ENCODE measurements around the gene FBLL1. TPM values are rescaled to one million over a fixed set of nuclear protein-coding genes. Genes with fewer than 3 reads are reported as not detected.

The FBLL1 gene
- total RNA-seq = under 1 TPM in 1 of 4 donors, not detected in 3; 0.96 TPM

- peaks cover 0 to 5% (median 2%) of the 10 kb centered on the region in 4 donors for H3K4me1 ChIP-seq
- 26 to 82% methylated on average over 8 to 27 of the region's 38 CpGs for WGBS, 2 donors (ENCODE audit: low coverage in 1 of 2)
- in situ Hi-C loops (cut with MboI; ENCODE audit: low pct_ligation_motif_present in 1 of 4, low pct_unique_long_range_greater_than_20kb in 1 of 4, low sequenced_read_pairs in 3 of 4) = no loop called here
- H3K27me3 ChIP-seq = peaks cover 55% of the 10 kb centered on the region
- H3K4me3 ChIP-seq = peak within 1 kb of the TSS in 2 of 4 donors; percentile 32 to 57
- intact Hi-C loops (cut with DNase I; ENCODE audit: low total_unique reads) = no loop called here
- H3K36me3 ChIP-seq = no peaks in the 10 kb centered on the region
- no peak for DNase-seq
- H3K27ac ChIP-seq = no peak within 1 kb of the TSS
- TF ChIP-seq CTCF (IDR thresholded peaks at IDR 0.05) (no peak), EP300 (IDR thresholded peaks at IDR 0.05; ENCODE audit: low read depth) (no peak), POLR2AphosphoS5 (IDR thresholded peaks at IDR 0.05) (no peak), POLR2A (IDR thresholded peaks at IDR 0.05) (no peak)
- H3K9me3 ChIP-seq = no peaks in the 10 kb centered on the region
Measured at GRCh38 chr5:168528521-168529373, at the start of gene FBLL1. Gene FBLL1, plus strand, starts transcription at chr5:168529305. Its CDS starts 200 bp downstream, at chr5:168529505.

- Histone ChIP-seq H3K36me3 (no peaks in the 10 kb centered on the region), H3K4me1 (peaks cover 0 to under 1% (median 0%) of the 10 kb centered on the region in 4 donors), H3K4me3 (no peak overlapping the region), H3K27me3 (no peaks in the 10 kb centered on the region), H3K9me3 (no peaks in the 10 kb centered on the region), H3K27ac (no peak overlapping the region)
- WGBS, 2 donors (ENCODE audit: low coverage in 1 of 2) = 67 to 90% methylated on average over 1 to 3 of the region's 3 CpGs
- DNase-seq = no peak
- in situ Hi-C loops (cut with MboI; ENCODE audit: low pct_ligation_motif_present in 1 of 4, low pct_unique_long_range_greater_than_20kb in 1 of 4, low sequenced_read_pairs in 3 of 4) = no loop called here
- TF ChIP-seq EP300 (IDR thresholded peaks at IDR 0.05; ENCODE audit: low read depth) = no peak
- no peak for TF ChIP-seq POLR2AphosphoS5 (IDR thresholded peaks at IDR 0.05)
- intact Hi-C loops (cut with DNase I; ENCODE audit: low total_unique reads) = loop anchor here (10.0 kb wide), 2 partner anchors 104 to 616 kb away; no protein-coding TSS in a partner anchor
Measured at GRCh38 chr5:168480601-168481000, 48.5 kb upstream of the FBLL1 start.

- H3K27me3 ChIP-seq = no peaks in the 10 kb centered on the region
- WGBS, 2 donors (ENCODE audit: low coverage in 1 of 2) = 40 to 75% methylated on average over 1 to 4 of the region's 4 CpGs
- H3K36me3 ChIP-seq = no peaks in the 10 kb centered on the region
- intact Hi-C loops (cut with DNase I; ENCODE audit: low total_unique reads) (loop anchor here (10.0 kb wide), 2 partner anchors 103 to 617 kb away; no protein-coding TSS in a partner anchor), in situ Hi-C loops (cut with MboI; ENCODE audit: low pct_ligation_motif_present in 1 of 4, low pct_unique_long_range_greater_than_20kb in 1 of 4, low sequenced_read_pairs in 3 of 4) (no loop called here)
- H3K9me3 ChIP-seq = no peaks in the 10 kb centered on the region
- peak; percentile 13 for DNase-seq
- no peak overlapping the region for H3K27ac ChIP-seq
- TF ChIP-seq POLR2A (IDR thresholded peaks at IDR 0.05) = no peak
- TF ChIP-seq POLR2AphosphoS5 (IDR thresholded peaks at IDR 0.05) = no peak
- H3K4me3 ChIP-seq = no peak overlapping the region
- peaks cover 0 to 5% (median 0%) of the 10 kb centered on the region in 4 donors for H3K4me1 ChIP-seq
Measured at GRCh38 chr5:168481330-168481788, 47.7 kb upstream of the FBLL1 start.

- Histone ChIP-seq H3K27me3 (no peaks in the 10 kb centered on the region), H3K9me3 (no peaks in the 10 kb centered on the region), H3K27ac (no peak overlapping the region), H3K4me1 (peaks cover under 1 to 9% (median 4%) of the 10 kb centered on the region in 4 donors), H3K36me3 (no peaks in the 10 kb centered on the region), H3K4me3 (no peak overlapping the region)
- TF ChIP-seq CTCF (IDR thresholded peaks at IDR 0.05) (no peak), EP300 (IDR thresholded peaks at IDR 0.05; ENCODE audit: low read depth) (no peak), POLR2AphosphoS5 (IDR thresholded peaks at IDR 0.05) (no peak), POLR2A (IDR thresholded peaks at IDR 0.05) (no peak)
- intact Hi-C loops (cut with DNase I; ENCODE audit: low total_unique reads) (loop anchor here (10.0 kb wide), 2 partner anchors 102 to 618 kb away; no protein-coding TSS in a partner anchor), in situ Hi-C loops (cut with MboI; ENCODE audit: low pct_ligation_motif_present in 1 of 4, low pct_unique_long_range_greater_than_20kb in 1 of 4, low sequenced_read_pairs in 3 of 4) (no loop called here)
- 83 to 89% methylated on average over 5 of the region's 5 CpGs for WGBS, 2 donors (ENCODE audit: low coverage in 1 of 2)
- no peak for DNase-seq
Measured at GRCh38 chr5:168482361-168482760, 46.7 kb upstream of the FBLL1 start.
